GM19099 (cell line): ENCODE results near the gene CEBPA.

ENCODE experiments used
- POLR2A ChIP-seq: IDR thresholded peaks from 3 replicates; pipeline ENCODE4 v1.6.1; 2011; ENCODE audit warnings: low read depth; ENCODE audit not compliant: insufficient read length; ENCODE audit errors: extremely low read depth

CEBPA gene

GRCh38 chr19:33274663-33275558, 27.4 kb downstream of the CEBPA start:
- no peak for TF ChIP-seq POLR2A

GRCh38 chr19:33273881-33274662, 28.3 kb downstream of the CEBPA start:
- no peak for TF ChIP-seq POLR2A

- no peak for TF ChIP-seq POLR2A
Observed at GRCh38 chr19:33273065-33273736, 29.1 kb downstream of the CEBPA start.

GRCh38 chr19:33271246-33272021, 30.9 kb downstream of the CEBPA start:
- TF ChIP-seq POLR2A = no peak

GRCh38 chr19:33270769-33271168, 31.6 kb downstream of the CEBPA start:
- no peak for TF ChIP-seq POLR2A

GRCh38 chr19:33269016-33269415, 33.3 kb downstream of the CEBPA start:
- TF ChIP-seq POLR2A = no peak

GRCh38 chr19:33268162-33268991, 34.0 kb downstream of the CEBPA start:
- TF ChIP-seq POLR2A = no peak

GRCh38 chr19:33267706-33268105, 34.6 kb downstream of the CEBPA start:
- TF ChIP-seq POLR2A = no peak

GRCh38 chr19:33266974-33267484, 35.3 kb downstream of the CEBPA start:
- no peak for TF ChIP-seq POLR2A

- no peak for TF ChIP-seq POLR2A
Observed at GRCh38 chr19:33264881-33265445, 37.4 kb downstream of the CEBPA start.

- TF ChIP-seq POLR2A = no peak
Observed at GRCh38 chr19:33263325-33264023, 38.9 kb downstream of the CEBPA start.

- TF ChIP-seq POLR2A = no peak
Observed at GRCh38 chr19:33261511-33262189, 40.7 kb downstream of the CEBPA start.

GRCh38 chr19:33260628-33261418, 41.5 kb downstream of the CEBPA start:
- no peak for TF ChIP-seq POLR2A
